H9 (cell line): ENCODE results near the gene SLC4A9. TPM values are rescaled to one million over a fixed set of nuclear protein-coding genes. Genes with fewer than 3 reads are reported as not detected.

Experiments
- DNase-seq: peaks from one replicate; pipeline ENCODE4 v3.0.0-alpha.2; 2017
- H2AFZ ChIP-seq: one replicate; pipeline ENCODE4 v1.6.1; 2013; ENCODE audit warnings: mild to moderate bottlenecking, low read length, control low read depth, moderate library complexity
- H2AK5ac ChIP-seq: 2 replicates; pipeline ENCODE4 v1.6.1; 2013; ENCODE audit warnings: low read length, control low read depth, mixed read lengths; ENCODE audit not compliant: insufficient read length
- H2BK120ac ChIP-seq: one replicate; pipeline ENCODE4 v1.6.1; 2013; ENCODE audit warnings: low read depth, mild to moderate bottlenecking, low read length, control low read depth, inconsistent platforms; ENCODE audit not compliant: poor library complexity, severe bottlenecking
- H2BK12ac ChIP-seq: 2 replicates; pipeline ENCODE4 v1.6.1; 2013; ENCODE audit warnings: low read length, control low read depth, mixed read lengths, low read depth; ENCODE audit not compliant: insufficient read length
- H2BK15ac ChIP-seq: 2 replicates; pipeline ENCODE4 v1.6.1; 2013; ENCODE audit warnings: low read depth, low read length, control low read depth
- H2BK20ac ChIP-seq: one replicate; pipeline ENCODE4 v1.6.1; 2013; ENCODE audit warnings: low read depth, mild to moderate bottlenecking, low read length, control low read depth, inconsistent platforms; ENCODE audit not compliant: poor library complexity, severe bottlenecking
- H2BK5ac ChIP-seq: 2 replicates; pipeline ENCODE4 v1.6.1; 2013; ENCODE audit warnings: low read length, control low read depth, mixed read lengths; ENCODE audit not compliant: insufficient read length
- H3K14ac ChIP-seq: 2 replicates; pipeline ENCODE4 v1.6.1; 2013; ENCODE audit warnings: low read length, control low read depth; ENCODE audit not compliant: insufficient read depth
- H3K18ac ChIP-seq: 2 replicates; pipeline ENCODE4 v1.6.1; 2013; ENCODE audit warnings: low read depth, mild to moderate bottlenecking, mixed read lengths, low read length, control low read depth; ENCODE audit not compliant: insufficient read length
- H3K23ac ChIP-seq: 2 replicates; pipeline ENCODE4 v1.6.1; 2013; ENCODE audit warnings: low read length, control low read depth, mixed read lengths, low read depth; ENCODE audit not compliant: insufficient read length
- H3K23me2 ChIP-seq: 2 replicates; pipeline ENCODE4 v1.6.1; 2013; ENCODE audit warnings: low read depth, mild to moderate bottlenecking, mixed read lengths, low read length, control low read depth; ENCODE audit not compliant: insufficient read length, poor library complexity, severe bottlenecking
- H3K27ac ChIP-seq: 2 replicates; pipeline ENCODE4 v1.5.1; 2013; ENCODE audit warnings: low read length, control low read depth, mixed read lengths, low read depth; ENCODE audit not compliant: insufficient read length
- H3K27me3 ChIP-seq: 2 replicates; pipeline ENCODE4 v1.6.1; 2013; ENCODE audit warnings: low read length, control low read depth, inconsistent platforms; ENCODE audit not compliant: insufficient read depth
- H3K4ac ChIP-seq: 2 replicates; pipeline ENCODE4 v1.6.1; 2013; ENCODE audit warnings: low read depth, mild to moderate bottlenecking, control low read depth, inconsistent platforms, low read length, moderate library complexity
- H3K4me1 ChIP-seq: 2 replicates; pipeline ENCODE4 v1.6.1; 2013; ENCODE audit warnings: low read length, control low read depth, inconsistent platforms; ENCODE audit not compliant: insufficient read depth
- H3K4me2 ChIP-seq: 2 replicates; pipeline ENCODE4 v1.6.1; 2013; ENCODE audit warnings: low read length, control low read depth, mixed read lengths; ENCODE audit not compliant: insufficient read length, insufficient read depth
- H3K56ac ChIP-seq: 2 replicates; pipeline ENCODE4 v1.6.1; 2013; ENCODE audit warnings: low read depth, mild to moderate bottlenecking, mixed read lengths, low read length, control low read depth; ENCODE audit not compliant: insufficient read length
- H3K79me1 ChIP-seq: 2 replicates; pipeline ENCODE4 v1.6.1; 2013; ENCODE audit warnings: low read depth, mild to moderate bottlenecking, moderate library complexity, low read length, control low read depth, inconsistent platforms; ENCODE audit not compliant: insufficient read depth, poor library complexity, severe bottlenecking
- H3K79me2 ChIP-seq: 2 replicates; pipeline ENCODE4 v1.6.1; 2013; ENCODE audit warnings: low read length, control low read depth, inconsistent platforms; ENCODE audit not compliant: insufficient read depth
- H3K9ac ChIP-seq: 2 replicates; pipeline ENCODE4 v1.6.1; 2013; ENCODE audit warnings: low read length, control low read depth, mixed read lengths; ENCODE audit not compliant: insufficient read length; ENCODE audit errors: extremely low read depth
- H3K9me3 ChIP-seq: one replicate; pipeline ENCODE4 v1.6.1; 2013; ENCODE audit warnings: low read depth, low read length, inconsistent platforms; ENCODE audit not compliant: control insufficient read depth
- H3T11ph ChIP-seq: one replicate; pipeline ENCODE4 v1.6.1; 2013; ENCODE audit warnings: mild to moderate bottlenecking, low read length, control low read depth, inconsistent platforms
- H4K20me1 ChIP-seq: one replicate; pipeline ENCODE4 v1.6.1; 2013; ENCODE audit not compliant: control insufficient read depth, insufficient read length, insufficient read depth
- H4K5ac ChIP-seq: 2 replicates; pipeline ENCODE4 v1.6.1; 2013; ENCODE audit warnings: low read depth, mild to moderate bottlenecking, mixed read lengths, low read length, control low read depth; ENCODE audit not compliant: insufficient read length
- H4K8ac ChIP-seq: replicated peaks from 2 replicates; pipeline ENCODE4 v1.6.1; 2013; ENCODE audit warnings: low read length, control low read depth, mixed read lengths, low read depth; ENCODE audit not compliant: insufficient read length
- H4K91ac ChIP-seq: 2 replicates; pipeline ENCODE4 v1.6.1; 2013; ENCODE audit warnings: low read depth, mild to moderate bottlenecking, moderate library complexity, mixed read lengths, low read length, control low read depth; ENCODE audit not compliant: insufficient read length
- H3K27ac Mint-ChIP-seq, 3 experiments: 2 replicates in 2 of 3; 3 replicates in 1 of 3; pipeline ENCODE4 v1.8.0; 2020 to 2021; ENCODE audit warnings: mixed read lengths in 3 of 3, mild to moderate bottlenecking in 1 of 3, moderate library complexity in 1 of 3
- H3K27me3 Mint-ChIP-seq: 2 replicates; pipeline ENCODE4 v1.8.0; 2021; ENCODE audit warnings: low read depth, mild to moderate bottlenecking, moderate library complexity, mixed read lengths
- H3K36me3 Mint-ChIP-seq, 3 experiments: 2 replicates in 2 of 3; 3 replicates in 1 of 3; pipeline ENCODE4 v1.8.0; 2020 to 2021; ENCODE audit warnings: low read depth in 3 of 3, mixed read lengths in 3 of 3; ENCODE audit not compliant: insufficient read depth in 1 of 3
- H3K4me1 Mint-ChIP-seq, 2 experiments: 2 replicates each; pipeline ENCODE4 v1.8.0; 2020; ENCODE audit warnings: mixed read lengths in 2 of 2
- H3K4me3 Mint-ChIP-seq, 2 experiments: 2 replicates in 1 of 2; 3 replicates in 1 of 2; pipeline ENCODE4 v1.8.0; 2020 to 2021; ENCODE audit warnings: mild to moderate bottlenecking in 2 of 2, mixed read lengths in 2 of 2, moderate library complexity in 1 of 2
- H3K9me3 Mint-ChIP-seq, 2 experiments: 2 replicates in 1 of 2; 3 replicates in 1 of 2; pipeline ENCODE4 v1.8.0; 2020; ENCODE audit warnings: mild to moderate bottlenecking in 2 of 2, mixed read lengths in 2 of 2, moderate library complexity in 1 of 2
- WGBS: extraction: QIAGEN DNeasy Blood & Tissue Kit; methylation state at CpG from one replicate; pipeline ENCODE4 v1.1.7; 2013; ENCODE audit warnings: missing lambda C conversion rate, low lambda C conversion rate, mixed read lengths; ENCODE audit not compliant: insufficient read length; ENCODE audit errors: extremely low coverage; 5-methylcytosine and 5-hydroxymethylcytosine counted together
- total RNA-seq: library from RNA; stranded (reverse); gene quantifications from 2 replicates; pipeline ENCODE4 v1.2.1, GENCODE V29; 2021
- TF ChIP-seq, protein P1 (sequence below): fragments of 200-600 bp; sonication (generic); conservative IDR thresholded peaks from 3 replicates; pipeline ENCODE4 v1.8.0; 2021; ENCODE audit warnings: antibody characterized with exemption, mild to moderate bottlenecking

The SLC4A9 gene
- total RNA-seq, 1 experiment from 2014 or later: 0.07 TPM

DNA sequence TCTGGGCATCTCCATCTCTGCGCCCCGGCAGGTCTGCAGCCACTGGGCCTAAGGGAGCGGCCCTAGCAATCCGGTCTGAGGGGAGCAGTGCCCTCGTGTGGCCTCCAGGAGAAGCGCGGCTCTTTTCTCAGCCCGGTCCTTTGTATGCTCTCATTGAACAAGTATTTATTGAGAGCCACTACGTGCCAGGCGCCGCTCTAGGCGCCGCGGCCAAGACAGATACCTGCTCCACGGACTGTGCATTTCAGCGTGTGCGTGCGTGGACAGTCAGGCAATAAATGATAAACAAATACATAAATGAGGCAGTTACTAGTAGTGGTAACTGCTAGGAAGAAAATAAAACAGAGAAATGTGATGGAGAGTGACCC, 2.3 kb upstream of the SLC4A9 start:
- no peaks in the 10 kb centered on the region; the same call in 1 of the 2 replicates for H3K4me1 ChIP-seq
- no peaks in the 10 kb centered on the region for H4K20me1 ChIP-seq
- H3K79me2 ChIP-seq: no peaks in the 10 kb centered on the region
- Mint-ChIP-seq H3K27ac (peak overlapping the region; percentile 70 to 92 (median 71); a peak in 4 of 7 replicates), H3K4me1 (peaks cover 5 to 19% of the 10 kb centered on the region in 2 experiments; a peak in 3 of 4 replicates), H3K4me3 (no peak overlapping the region), H3K27me3 (peaks cover 13% of the 10 kb centered on the region), H3K36me3 (no peaks in the 10 kb centered on the region), H3K9me3 (no peaks in the 10 kb centered on the region; a peak in 1 of 5 replicates)
- H3K27ac ChIP-seq: no peak overlapping the region
- TF ChIP-seq, protein P1, sequence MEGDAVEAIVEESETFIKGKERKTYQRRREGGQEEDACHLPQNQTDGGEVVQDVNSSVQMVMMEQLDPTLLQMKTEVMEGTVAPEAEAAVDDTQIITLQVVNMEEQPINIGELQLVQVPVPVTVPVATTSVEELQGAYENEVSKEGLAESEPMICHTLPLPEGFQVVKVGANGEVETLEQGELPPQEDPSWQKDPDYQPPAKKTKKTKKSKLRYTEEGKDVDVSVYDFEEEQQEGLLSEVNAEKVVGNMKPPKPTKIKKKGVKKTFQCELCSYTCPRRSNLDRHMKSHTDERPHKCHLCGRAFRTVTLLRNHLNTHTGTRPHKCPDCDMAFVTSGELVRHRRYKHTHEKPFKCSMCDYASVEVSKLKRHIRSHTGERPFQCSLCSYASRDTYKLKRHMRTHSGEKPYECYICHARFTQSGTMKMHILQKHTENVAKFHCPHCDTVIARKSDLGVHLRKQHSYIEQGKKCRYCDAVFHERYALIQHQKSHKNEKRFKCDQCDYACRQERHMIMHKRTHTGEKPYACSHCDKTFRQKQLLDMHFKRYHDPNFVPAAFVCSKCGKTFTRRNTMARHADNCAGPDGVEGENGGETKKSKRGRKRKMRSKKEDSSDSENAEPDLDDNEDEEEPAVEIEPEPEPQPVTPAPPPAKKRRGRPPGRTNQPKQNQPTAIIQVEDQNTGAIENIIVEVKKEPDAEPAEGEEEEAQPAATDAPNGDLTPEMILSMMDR: peak; percentile 88
- H3K23me2 ChIP-seq: no peaks in the 10 kb centered on the region
- no peak overlapping the region for H2AFZ ChIP-seq
- H3K56ac ChIP-seq: no peak overlapping the region
- no peak overlapping the region for H3K14ac ChIP-seq
- no peak overlapping the region for H3K9ac ChIP-seq
- DNase-seq: peak; percentile 92
- no peak overlapping the region for H2AK5ac ChIP-seq
- H3K27me3 ChIP-seq: no peaks in the 10 kb centered on the region
- no peak overlapping the region for H4K91ac ChIP-seq
- H2BK15ac ChIP-seq: no peak overlapping the region
- H2BK120ac ChIP-seq: no peak overlapping the region
- WGBS: no CpG with 5 or more reads among the region's 18 CpGs
- no peak overlapping the region for H4K5ac ChIP-seq
- peak overlapping the region; percentile 2 for H3K4me2 ChIP-seq
- H3K79me1 ChIP-seq: no peaks in the 10 kb centered on the region
- H4K8ac ChIP-seq: no peak overlapping the region
- H3K9me3 ChIP-seq: no peaks in the 10 kb centered on the region
- H2BK12ac ChIP-seq: no peak overlapping the region
- H3K4ac ChIP-seq: no peak overlapping the region
- no peak overlapping the region for H3T11ph ChIP-seq
- H3K18ac ChIP-seq: no peak overlapping the region
- H2BK20ac ChIP-seq: no peak overlapping the region
- H2BK5ac ChIP-seq: no peak overlapping the region
- H3K23ac ChIP-seq: no peak overlapping the region
